CD4-positive, alpha-beta T cell treated with Interleukin-17A for 4 hours (primary cell): ENCODE data around the gene PTPN14.
"Not testable (repeated sequence)": the region's sequence is repeated elsewhere in the genome, so short reads cannot be mapped to it uniquely, and the experiment has no call there.

Source experiments
- DNase-seq: peaks from one replicate; pipeline ENCODE4 v3.0.0-alpha.2; 2020; ENCODE audit warnings: mixed read lengths

PTPN14 gene

DNA sequence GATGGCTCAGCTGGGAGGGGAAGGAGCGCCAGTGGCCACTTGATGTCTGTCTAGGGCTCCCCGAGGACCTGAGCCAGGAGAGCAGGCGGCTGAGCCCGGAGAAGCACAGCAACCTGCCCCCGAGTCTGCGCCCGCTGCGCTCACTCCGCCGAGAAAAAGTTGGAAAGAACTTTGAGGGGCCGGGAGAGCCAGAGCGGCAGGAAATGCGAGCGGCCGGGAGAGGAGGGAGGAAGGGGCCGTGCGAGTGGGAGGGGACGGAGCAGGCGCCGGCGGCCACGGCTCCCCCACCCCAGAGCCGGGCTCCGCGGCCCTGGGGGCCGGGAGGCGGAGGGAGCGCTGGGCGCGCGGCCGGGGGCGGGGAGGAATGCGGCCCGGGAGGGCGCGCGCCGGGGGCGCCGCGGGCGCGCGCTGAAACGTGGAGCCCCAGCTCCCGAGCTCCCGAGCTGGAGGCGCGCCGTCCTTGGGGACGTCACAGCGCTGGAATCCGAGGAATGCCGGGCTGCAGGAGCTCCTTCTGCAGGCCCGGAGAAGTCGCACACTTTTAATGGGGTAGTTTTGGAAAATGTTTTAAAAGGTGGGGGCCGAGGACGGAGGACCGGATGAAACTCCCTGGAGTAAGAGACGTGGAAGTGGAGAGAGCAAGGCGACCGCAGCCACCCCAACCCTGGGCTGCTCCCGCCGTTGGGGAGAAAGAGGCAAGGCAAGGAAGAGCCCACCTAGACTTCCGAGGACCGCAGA, at the start of gene PTPN14:
PTPN14 (minus strand) TSS at position 167 of the 738 bp plus-strand sequence. CDS start 86,799 bp downstream, outside the sequence.
- DNase-seq = no peak

DNA sequence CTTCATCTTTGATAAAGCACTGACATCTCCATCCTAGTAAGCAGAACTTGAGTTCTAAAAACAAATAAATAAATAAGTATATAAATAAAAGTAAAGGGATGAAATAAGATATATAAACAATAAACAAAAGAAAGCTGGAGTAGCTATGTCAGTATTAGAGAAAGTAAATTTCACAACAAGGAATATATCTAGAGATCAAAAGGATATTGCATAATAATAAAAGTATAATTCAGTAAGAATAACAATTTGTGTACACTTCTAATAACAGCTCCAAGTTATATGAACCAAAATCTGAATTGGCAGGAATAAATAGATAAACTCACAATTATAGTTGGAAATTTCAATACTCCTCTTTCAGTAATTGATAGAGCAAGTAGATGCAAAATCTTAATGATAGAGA, 41.8 kb upstream of the PTPN14 start:
- DNase-seq = no peak

DNA sequence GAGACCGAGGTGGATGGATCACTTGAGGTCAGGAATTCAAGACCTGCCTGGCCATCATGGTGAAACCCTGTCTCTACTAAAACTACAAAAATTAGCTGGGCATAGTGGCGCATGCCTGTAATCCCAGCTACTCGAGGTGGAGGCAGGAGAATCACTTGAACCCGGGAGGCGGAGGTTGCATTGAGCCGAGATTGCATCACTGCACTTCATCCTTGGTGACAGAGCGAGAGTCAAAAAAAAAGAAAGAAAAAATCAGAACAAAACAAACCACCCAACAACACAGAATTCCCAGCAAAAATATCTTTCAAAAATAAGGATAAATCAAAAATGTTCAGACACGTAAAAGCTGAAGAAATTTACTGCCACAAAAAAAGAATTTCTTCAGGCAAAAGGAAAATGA, 40.5 kb upstream of the PTPN14 start:
- not testable (repeated sequence) for DNase-seq

DNA sequence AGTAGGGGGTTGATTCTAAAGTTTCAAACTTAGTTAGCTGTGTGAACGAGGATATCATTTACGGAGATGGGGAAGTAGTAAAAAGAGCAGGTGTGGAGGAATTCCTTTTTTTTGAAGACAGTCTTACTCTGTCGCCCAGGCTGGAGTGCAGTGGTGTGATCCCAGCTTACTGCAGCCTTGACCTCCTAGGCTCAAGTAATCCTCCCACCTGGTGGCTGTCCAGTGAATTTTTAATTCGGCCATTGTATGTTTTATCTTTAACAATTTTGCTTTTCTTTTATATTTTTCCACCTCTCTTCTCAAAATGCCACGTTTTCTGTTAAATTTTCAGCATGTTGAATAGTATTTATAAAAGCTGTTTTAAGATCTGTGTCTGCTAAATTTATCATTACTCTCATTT, 39.3 kb upstream of the PTPN14 start:
- DNase-seq = no peak

DNA sequence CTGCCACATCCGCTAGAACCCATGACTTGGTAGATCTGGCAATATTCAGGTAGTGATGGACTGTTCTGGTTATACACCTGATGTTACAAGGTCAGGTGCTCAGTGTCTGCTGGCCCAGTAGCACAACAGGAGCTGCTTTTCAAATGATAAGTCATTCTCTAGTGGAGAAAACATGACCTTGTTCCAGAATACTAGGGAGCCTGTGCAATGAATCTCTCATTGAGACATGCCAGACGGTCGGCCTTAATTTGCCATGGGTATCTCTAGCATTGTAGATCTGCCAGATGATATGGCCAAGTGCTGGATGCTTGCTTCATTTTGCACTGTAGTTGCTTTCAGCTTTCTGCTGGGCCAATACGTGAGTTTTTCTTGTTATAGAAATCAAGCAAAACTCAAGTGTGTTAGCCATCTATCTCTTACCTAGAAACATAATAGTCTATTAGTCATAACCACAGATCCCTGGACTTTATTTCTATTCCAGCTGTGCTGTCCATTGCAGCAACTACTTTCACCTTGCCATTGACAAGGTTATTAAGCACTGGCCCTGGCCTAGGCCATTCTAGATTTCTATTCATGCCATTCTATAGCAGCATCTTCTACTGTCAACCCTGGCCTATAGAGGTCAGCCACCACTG, 37.7 kb upstream of the PTPN14 start:
- DNase-seq = no peak

- no peak for DNase-seq
Observed at GRCh38 chr1:214587165-214587564, 35.8 kb upstream of the PTPN14 start.

- no peak for DNase-seq
Observed at GRCh38 chr1:214586621-214587020, 35.2 kb upstream of the PTPN14 start.

GRCh38 chr1:214584805-214585766, 33.7 kb upstream of the PTPN14 start:
- DNase-seq = no peak

DNA sequence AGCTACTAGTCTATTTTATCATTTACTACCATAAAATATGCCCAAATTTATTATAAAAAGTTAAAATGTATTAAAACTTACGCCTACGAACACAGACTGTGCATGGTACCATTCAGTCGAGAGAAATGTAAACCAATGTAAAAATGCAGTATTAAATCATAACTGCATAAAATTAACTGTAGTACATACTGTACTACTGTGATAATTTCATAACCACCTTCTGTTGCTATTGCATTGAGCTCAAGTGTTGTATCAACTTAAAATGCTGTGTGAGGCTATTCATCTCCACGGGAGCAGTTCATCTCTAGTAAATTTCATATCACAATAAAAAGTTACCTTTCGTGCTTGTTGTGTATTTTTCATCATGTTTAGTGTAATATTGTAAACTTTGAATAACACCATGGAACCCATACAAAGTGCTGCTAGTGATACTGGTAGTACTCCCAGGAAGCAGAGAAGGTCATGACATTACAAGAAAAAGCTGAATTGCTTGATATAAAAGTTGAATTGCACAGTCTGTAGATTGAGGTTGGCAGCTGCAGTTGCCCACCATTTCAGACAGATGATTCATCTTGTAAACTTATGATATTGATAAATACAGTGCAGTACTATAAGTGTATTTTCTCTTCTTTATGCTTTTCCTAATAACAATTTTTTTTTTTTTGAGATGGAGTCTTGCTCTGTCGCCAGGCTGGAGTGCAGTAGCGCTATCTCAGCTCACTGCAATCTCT, 32.6 kb upstream of the PTPN14 start:
- DNase-seq = no peak

DNA sequence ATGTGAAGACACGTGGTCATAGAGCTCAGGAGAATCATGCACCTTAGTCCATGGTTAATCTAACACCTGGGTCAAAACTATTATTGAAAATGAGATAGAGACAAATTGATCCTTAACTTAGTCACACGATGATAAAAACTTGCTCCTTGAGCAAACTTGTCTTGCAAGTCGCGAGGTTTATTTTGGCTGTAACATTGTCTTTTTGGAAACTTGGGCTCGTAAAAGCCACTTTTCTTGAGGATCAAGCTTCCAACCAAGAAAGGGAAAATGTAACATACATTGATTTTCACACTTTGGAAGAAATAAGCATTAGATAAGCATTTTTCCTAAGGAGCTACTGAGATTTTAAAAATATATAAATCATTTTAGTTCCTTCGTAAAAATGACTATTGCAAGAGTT, 31.7 kb upstream of the PTPN14 start:
- no peak for DNase-seq

DNA sequence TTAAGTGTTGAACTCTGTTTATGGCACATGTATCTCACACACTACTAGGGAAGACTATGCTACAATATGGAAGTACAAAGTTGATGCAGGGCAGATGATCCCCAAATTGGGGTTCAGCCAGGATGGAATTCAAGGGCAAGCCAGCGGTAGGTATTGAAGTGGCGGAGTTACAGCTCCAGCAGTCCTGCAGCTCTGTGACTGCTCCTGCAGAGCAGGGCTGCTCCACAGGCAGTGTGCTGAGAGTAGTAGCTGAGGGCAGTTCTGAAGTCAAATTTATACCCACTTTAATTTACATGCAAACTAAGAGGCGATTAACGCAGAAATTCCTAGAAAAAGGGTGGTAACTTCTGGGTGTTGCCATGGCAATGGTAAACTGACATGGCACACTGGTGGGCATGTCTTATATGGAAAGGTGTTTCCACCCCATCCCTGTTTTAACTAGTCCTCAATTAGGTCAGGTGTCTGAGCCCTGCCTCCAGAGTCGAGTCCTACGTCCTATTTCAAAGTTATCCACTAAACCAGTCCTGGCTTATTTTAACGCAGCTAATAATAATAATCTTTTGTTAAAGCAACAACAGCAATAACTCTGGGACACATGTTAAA, 31.0 kb upstream of the PTPN14 start:
- DNase-seq = no peak

DNA sequence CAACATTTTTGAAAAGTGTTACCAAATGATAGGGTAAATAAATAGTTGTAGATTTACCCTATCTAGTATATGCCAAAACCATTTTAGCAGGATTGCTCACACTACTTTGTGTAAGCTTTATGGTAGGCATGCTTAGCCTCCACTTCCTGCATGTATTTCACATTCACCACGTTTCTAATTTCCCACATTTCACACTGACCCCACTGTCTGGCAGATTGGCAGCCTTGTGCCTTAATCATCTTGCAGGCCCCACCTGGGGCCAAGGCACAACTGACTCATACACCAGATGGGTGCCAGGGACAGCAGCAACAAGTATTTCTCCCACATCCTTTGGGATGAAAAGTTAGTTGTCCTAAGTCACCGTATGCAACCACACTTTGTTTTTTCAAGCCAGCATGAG, 30.4 kb upstream of the PTPN14 start:
- DNase-seq = no peak

DNA sequence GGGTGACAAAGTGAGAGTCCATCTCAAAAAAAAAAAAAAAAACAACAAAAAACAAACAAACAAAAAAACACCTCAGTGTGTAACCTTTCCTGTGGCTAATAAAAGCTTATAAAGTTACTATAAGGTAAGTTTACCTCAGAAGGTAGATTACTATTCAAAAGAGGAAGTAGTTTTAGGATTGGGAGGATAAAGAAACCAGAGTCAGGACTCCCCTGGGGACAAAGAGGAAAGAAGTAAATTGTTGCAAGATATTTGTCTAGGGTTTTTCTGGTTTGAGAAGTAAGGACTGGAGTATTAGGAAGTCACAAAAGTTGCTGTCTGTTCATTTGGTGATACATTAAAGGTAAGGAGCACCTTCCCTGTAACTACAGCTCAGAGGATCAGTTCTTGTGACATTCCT, 27.8 kb upstream of the PTPN14 start:
- DNase-seq = no peak

DNA sequence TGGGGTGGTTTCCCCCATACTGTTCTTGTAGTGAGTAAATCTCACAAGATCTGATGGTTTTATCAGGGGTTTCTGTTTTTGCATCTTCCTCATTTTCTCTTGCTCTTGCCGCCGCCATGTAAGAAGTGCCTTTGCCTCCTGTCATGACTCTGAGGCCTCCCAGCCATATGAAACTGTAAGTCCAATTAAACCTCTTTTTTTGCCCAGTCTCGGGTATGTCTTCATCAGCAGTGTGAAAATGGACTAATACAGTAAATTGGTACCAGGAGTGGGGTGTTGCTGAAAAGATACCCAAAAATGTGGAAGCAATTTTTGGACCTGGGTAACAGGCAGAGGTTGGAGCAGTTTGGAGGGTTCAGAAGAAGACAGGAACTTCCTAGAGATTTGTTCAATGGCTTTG, 24.7 kb upstream of the PTPN14 start:
- not testable (repeated sequence) for DNase-seq

DNA sequence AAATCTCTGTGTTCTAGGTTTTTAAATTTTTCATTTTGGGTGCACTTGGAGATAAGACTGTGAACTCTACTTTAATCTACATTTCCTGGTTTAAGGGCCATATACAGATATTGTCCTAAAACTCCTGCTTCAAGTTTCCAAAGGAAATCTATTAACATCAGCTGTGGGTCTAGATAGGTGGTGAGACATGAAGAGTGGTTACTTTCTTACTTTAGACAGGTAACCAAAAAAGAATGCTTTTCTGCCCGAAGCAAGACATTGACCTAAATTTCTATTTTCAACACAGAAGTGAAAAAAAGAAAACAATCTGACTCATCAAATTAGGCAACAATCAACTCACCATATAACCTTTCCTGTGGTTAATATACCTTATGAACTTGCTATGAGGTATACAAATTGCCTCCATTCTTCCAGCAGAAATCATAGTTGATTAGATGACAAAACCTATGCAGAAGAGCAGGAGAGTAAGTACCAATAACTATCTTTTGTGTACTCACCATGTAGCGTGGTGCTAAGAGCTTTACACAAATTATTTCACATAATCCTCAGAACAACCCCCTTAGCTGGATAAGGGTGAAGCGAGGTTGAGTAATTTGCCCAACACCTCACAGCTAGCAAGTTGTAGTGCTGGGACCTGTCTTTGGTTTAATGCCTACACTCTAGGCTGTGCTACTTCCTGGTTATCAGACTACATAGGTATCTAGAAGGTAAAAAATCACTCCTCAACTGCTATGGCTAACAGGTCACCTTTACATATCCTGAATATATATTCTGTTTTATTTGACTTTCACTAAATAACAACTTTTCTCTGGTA, 23.4 kb upstream of the PTPN14 start:
- DNase-seq = no peak

DNA sequence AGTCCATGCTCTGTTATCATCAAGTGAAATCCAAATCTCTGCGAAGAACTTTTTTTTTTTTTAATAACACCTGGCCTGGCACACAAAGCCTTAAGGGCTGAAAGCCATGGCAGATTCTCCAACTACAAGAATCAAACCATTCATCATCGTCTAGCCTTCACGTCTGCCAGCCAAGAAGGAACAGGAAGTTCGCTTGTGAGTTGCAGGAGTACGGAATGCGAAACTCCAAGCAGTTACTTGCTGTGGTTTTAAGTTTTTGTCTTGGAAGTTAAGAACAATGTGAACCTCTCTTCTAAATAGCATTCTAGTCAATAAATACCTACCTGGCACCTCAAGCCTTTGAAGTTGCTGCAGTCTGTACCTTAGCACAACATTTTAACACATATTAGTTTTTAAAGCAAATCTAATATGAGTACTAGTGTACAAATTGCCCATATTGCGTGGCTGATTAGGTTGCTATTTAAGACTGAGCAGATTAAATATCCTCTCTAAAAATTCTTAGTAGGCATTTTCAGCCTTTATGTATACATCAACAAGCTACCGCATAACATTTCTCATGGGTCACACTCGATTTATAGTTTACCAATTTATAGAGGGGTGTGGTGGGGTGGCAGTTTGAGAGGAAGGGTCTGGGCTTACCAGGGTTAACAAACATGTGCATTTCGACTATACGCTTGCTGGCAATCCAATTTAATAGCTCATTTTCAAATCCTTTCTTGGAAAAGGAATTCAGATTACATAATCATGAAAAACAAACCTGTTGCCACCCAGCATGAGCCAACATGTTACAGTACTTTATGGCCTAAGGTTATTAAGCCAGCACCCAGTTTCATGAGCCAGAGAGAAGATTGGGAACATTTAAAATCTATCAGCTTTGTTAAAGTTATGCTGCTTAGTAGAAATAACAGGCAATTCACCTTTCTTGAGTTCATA, 22.2 kb upstream of the PTPN14 start:
- no peak for DNase-seq

- DNase-seq = no peak
Observed at GRCh38 chr1:214571281-214571680, 19.9 kb upstream of the PTPN14 start.

DNA sequence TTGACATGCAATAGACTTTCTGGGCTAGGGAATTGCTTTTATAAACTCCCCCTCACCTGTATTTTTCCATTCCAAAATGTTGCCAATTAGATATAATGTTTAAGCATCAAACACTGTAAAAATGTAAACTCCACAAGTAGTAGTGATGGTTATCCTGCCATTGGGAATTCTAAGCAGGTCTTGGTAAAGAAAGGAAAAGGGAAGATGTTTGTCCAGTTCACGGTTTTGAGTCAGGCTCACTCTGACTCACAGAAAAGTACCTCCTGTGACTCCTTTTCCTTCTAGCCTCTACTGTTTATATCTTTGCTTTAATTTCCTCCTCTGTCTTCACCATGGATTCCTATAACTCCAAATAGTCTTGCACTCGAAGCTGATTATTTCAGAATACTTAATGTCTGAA, 19.0 kb upstream of the PTPN14 start:
- DNase-seq = no peak

DNA sequence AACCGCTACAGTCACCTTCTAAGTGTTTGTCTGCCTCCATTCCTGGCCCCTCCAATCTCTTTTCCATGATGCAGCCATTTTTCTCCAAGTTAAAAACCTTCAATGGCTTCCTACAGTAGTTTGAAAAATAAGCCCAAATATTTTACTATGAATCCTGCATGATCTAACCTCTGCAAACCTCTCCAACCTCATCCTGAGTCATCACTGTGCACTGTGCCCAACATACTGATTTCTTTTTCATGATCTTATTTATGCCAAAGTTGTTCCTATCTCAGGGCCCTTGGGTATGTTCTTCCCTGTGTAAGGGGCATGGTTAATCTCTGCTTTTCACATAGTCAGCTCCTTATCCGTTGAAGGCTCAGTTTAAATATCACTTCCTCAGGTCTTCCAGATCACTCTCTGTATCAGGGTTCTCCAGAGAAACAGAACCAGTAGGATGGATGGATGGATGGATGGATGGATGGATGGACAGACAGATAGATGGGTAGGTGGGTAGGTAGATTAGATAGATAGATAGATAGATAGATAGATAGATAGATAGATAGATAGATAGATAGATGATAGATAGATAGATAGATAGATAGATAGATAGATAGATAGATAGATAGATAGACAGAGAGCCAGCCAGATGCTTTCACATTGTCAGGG, 18.1 kb upstream of the PTPN14 start:
- DNase-seq = no peak

- DNase-seq = no peak
Observed at GRCh38 chr1:214568328-214568727, 16.9 kb upstream of the PTPN14 start.
